OCI-LY3 (cell line): ENCODE measurements around the gene PLPPR3.

Experiments used
- H2AFZ ChIP-seq: fragments of 200-600, 300-600 bp; shearing (Covaris generic); 2 replicates; pipeline ENCODE4 v1.6.0; 2014; ENCODE audit warnings: antibody characterized with exemption, low read depth, low read length
- H3K27ac ChIP-seq: fragments of 200-600, 300-600 bp; sonication (generic); 2 replicates; pipeline ENCODE4 v1.5.1; 2014; ENCODE audit warnings: mild to moderate bottlenecking, low read length, moderate library complexity, mixed read lengths
- H3K27me3 ChIP-seq: fragments of 200-600, 300-600 bp; sonication (generic); 2 replicates; pipeline ENCODE4 v1.6.1; 2014; ENCODE audit warnings: low read depth, low read length, mixed read lengths
- H3K36me3 ChIP-seq: fragments of 200-600, 300-600 bp; sonication (generic); replicated peaks from 2 replicates; pipeline ENCODE3; 2014; ENCODE audit warnings: low read depth, low read length, mixed read lengths
- H3K4me1 ChIP-seq: fragments of 300-600, 200-600 bp; sonication (generic); 2 replicates; pipeline ENCODE4 v1.6.1; 2014; ENCODE audit warnings: low read length, mixed read lengths
- H3K4me2 ChIP-seq: fragments of 200-600, 300-600 bp; sonication (generic); 2 replicates; pipeline ENCODE4 v1.6.1; 2014; ENCODE audit warnings: low read length, mixed read lengths
- H3K4me3 ChIP-seq: fragments of 300-600, 200-600 bp; sonication (generic); 2 replicates; pipeline ENCODE4 v1.5.1; 2014; ENCODE audit warnings: antibody characterized with exemption, mild to moderate bottlenecking, low read length, moderate library complexity
- H3K79me2 ChIP-seq: fragments of 300-600, 200-600 bp; shearing (Covaris generic); 2 replicates; pipeline ENCODE4 v1.6.1; 2014; ENCODE audit warnings: mild to moderate bottlenecking, low read length, mixed read lengths
- H3K9ac ChIP-seq: fragments of 300-600, 200-600 bp; shearing (Covaris generic); 2 replicates; pipeline ENCODE4 v1.6.0; 2014; ENCODE audit warnings: mild to moderate bottlenecking, low read length, moderate library complexity
- H3K9me3 ChIP-seq: fragments of 200-600, 300-600 bp; shearing (Covaris generic); 2 replicates; pipeline ENCODE4 v1.6.1; 2014; ENCODE audit warnings: low read length, mixed read lengths; ENCODE audit not compliant: insufficient read depth
- H4K20me1 ChIP-seq: fragments of 200-600, 300-600 bp; sonication (generic); 2 replicates; pipeline ENCODE4 v1.6.1; 2016; ENCODE audit warnings: low read length, mixed read lengths; ENCODE audit not compliant: insufficient read depth
- CTCF ChIP-seq: fragments of 200-600, 300-600 bp; sonication (generic); IDR thresholded peaks from 2 replicates; pipeline ENCODE4 v1.5.1; 2014; ENCODE audit warnings: antibody characterized with exemption, low read length, low read depth
- EZH2phosphoT487 ChIP-seq: fragments of 200-600 bp; shearing (Covaris generic); IDR thresholded peaks from 2 replicates; pipeline ENCODE4 v1.6.1; 2018; ENCODE audit warnings: antibody characterized with exemption, mixed run types, low read depth

Gene PLPPR3

GRCh38 chr19:821825-822503 is at the start of gene PLPPR3:
Gene PLPPR3 (minus strand): TSS chr19:821955. CDS start chr19:821559, 396 bp downstream.
- Histone ChIP-seq H3K79me2 (no peaks in the 10 kb centered on the region), H3K9me3 (no peaks in the 10 kb centered on the region), H3K4me3 (no peak within 1 kb of the TSS), H3K9ac (no peak within 1 kb of the TSS), H3K27ac (no peak within 1 kb of the TSS), H4K20me1 (no peaks in the 10 kb centered on the region), H3K27me3 (no peaks in the 10 kb centered on the region), H3K36me3 (no peaks in the 10 kb centered on the region), H3K4me1 (no peaks in the 10 kb centered on the region), H3K4me2 (no peak within 1 kb of the TSS), H2AFZ (no peak within 1 kb of the TSS)
- no peak for TF ChIP-seq EZH2phosphoT487
- no peak for TF ChIP-seq CTCF

- peaks cover 8% of the 10 kb centered on the region for H3K4me1 ChIP-seq
- H3K36me3 ChIP-seq, result peaks cover 34% of the 10 kb centered on the region
- H3K27ac ChIP-seq, result no peak overlapping the region
Measured at GRCh38 chr19:870963-871401, 49.2 kb upstream of the PLPPR3 start.

GRCh38 chr19:870314-870713 is 48.6 kb upstream of the PLPPR3 start:
- no peak overlapping the region for H3K9ac ChIP-seq
- H3K4me2 ChIP-seq, result no peak overlapping the region

More at GRCh38 chr19:870963-871401, 49.2 kb upstream of the PLPPR3 start:
- Histone ChIP-seq H3K27me3 (no peaks in the 10 kb centered on the region), H3K4me3 (no peak overlapping the region), H3K9ac (no peak overlapping the region), H3K4me2 (no peak overlapping the region), H3K79me2 (no peaks in the 10 kb centered on the region), H3K9me3 (no peaks in the 10 kb centered on the region), H4K20me1 (peaks cover 6% of the 10 kb centered on the region; the same call in 1 of the 2 replicates), H2AFZ (no peak overlapping the region)
- no peak for TF ChIP-seq EZH2phosphoT487
- no peak for TF ChIP-seq CTCF

More at GRCh38 chr19:870314-870713, 48.6 kb upstream of the PLPPR3 start:
- Histone ChIP-seq H3K79me2 (no peaks in the 10 kb centered on the region), H3K36me3 (peaks cover 30% of the 10 kb centered on the region), H3K4me1 (peaks cover 8% of the 10 kb centered on the region), H4K20me1 (peaks cover 6% of the 10 kb centered on the region; the same call in 1 of the 2 replicates), H3K9me3 (no peaks in the 10 kb centered on the region), H2AFZ (no peak overlapping the region), H3K27ac (no peak overlapping the region), H3K4me3 (no peak overlapping the region), H3K27me3 (no peaks in the 10 kb centered on the region)
- TF ChIP-seq CTCF, result no peak
